Ishikawa (cell line): Measurements from ENCODE around the gene DNAH6.

Source experiments
- CEBPB ChIP-seq: IDR thresholded peaks from 2 replicates; pipeline ENCODE4 v1.6.1; 2012
- EP300 ChIP-seq: IDR thresholded peaks from 2 replicates; pipeline ENCODE4 v1.6.1; 2012; ENCODE audit warnings: borderline replicate concordance
- FOXM1 ChIP-seq: IDR thresholded peaks from 2 replicates; pipeline ENCODE4 v1.6.1; 2012; ENCODE audit warnings: low read depth, borderline replicate concordance
- NFIC ChIP-seq: IDR thresholded peaks from 2 replicates; pipeline ENCODE4 v1.6.1; 2012
- RAD21 ChIP-seq: IDR thresholded peaks from 2 replicates; pipeline ENCODE4 v1.6.1; 2012; ENCODE audit warnings: low read depth
- TAF1 ChIP-seq: IDR thresholded peaks from 2 replicates; pipeline ENCODE4 v1.6.1; 2012; ENCODE audit warnings: low read depth, mild to moderate bottlenecking
- TF ChIP-seq, protein P1 (sequence below): IDR thresholded peaks from 2 replicates; pipeline ENCODE4 v1.6.1; 2012; ENCODE audit warnings: low read depth, mild to moderate bottlenecking
- TF ChIP-seq, protein P2 (sequence below): IDR thresholded peaks from 2 replicates; pipeline ENCODE4 v1.6.1; 2012

DNA sequence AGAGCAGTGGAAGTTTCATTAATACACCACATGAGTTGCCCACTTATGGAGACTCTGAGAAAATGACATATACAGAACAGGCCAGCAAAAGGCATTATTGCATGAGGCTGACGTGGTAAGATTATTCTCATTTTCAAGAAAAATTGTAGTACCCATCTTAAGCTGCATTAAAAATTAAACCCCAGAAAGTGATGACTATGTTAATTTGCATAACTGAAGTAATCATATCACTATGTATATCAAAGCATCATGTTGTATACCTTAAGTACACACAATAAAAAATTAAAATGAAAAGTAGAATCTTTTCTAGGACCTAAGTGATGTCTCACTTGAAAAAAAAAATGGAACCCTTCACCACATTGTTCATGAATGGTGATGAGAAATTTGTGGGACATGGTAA is 32.0 kb downstream of the DNAH6 start:
- no peak for TF ChIP-seq NFIC
- no peak for TF ChIP-seq FOXM1
- no peak for TF ChIP-seq TAF1
- TF ChIP-seq, protein P1, sequence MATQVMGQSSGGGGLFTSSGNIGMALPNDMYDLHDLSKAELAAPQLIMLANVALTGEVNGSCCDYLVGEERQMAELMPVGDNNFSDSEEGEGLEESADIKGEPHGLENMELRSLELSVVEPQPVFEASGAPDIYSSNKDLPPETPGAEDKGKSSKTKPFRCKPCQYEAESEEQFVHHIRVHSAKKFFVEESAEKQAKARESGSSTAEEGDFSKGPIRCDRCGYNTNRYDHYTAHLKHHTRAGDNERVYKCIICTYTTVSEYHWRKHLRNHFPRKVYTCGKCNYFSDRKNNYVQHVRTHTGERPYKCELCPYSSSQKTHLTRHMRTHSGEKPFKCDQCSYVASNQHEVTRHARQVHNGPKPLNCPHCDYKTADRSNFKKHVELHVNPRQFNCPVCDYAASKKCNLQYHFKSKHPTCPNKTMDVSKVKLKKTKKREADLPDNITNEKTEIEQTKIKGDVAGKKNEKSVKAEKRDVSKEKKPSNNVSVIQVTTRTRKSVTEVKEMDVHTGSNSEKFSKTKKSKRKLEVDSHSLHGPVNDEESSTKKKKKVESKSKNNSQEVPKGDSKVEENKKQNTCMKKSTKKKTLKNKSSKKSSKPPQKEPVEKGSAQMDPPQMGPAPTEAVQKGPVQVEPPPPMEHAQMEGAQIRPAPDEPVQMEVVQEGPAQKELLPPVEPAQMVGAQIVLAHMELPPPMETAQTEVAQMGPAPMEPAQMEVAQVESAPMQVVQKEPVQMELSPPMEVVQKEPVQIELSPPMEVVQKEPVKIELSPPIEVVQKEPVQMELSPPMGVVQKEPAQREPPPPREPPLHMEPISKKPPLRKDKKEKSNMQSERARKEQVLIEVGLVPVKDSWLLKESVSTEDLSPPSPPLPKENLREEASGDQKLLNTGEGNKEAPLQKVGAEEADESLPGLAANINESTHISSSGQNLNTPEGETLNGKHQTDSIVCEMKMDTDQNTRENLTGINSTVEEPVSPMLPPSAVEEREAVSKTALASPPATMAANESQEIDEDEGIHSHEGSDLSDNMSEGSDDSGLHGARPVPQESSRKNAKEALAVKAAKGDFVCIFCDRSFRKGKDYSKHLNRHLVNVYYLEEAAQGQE, result no peak
- no peak for TF ChIP-seq CEBPB
- no peak for TF ChIP-seq EP300
- TF ChIP-seq, protein P2, sequence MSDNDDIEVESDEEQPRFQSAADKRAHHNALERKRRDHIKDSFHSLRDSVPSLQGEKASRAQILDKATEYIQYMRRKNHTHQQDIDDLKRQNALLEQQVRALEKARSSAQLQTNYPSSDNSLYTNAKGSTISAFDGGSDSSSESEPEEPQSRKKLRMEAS, result no peak
- TF ChIP-seq RAD21, result no peak
